Right lobe of liver (tissue), 6 donors: ENCODE data around the gene ATP10D. TPM values are rescaled to one million over a fixed set of nuclear protein-coding genes. Genes with fewer than 3 reads are reported as not detected.

Experiments
- ATAC-seq, 4 donors: fragments of 200-7000 bp; cut with Tn5 transposase; one replicate each; pipeline ENCODE4 v1.9.1; 2020; ENCODE audit warnings: mild to moderate bottlenecking in 4 of 4, moderate library complexity in 4 of 4
- DNase-seq, 3 donors: peaks; one replicate each; pipeline ENCODE4 v3.0.0-alpha.2; 2020
- H3K27ac ChIP-seq, 3 donors: fragments of 200-600 bp; one replicate each; pipeline ENCODE4 v1.8.0; 2022
- H3K27me3 ChIP-seq, 2 donors: fragments of 200-600 bp; one replicate each; pipeline ENCODE4 v1.8.0; 2022
- H3K36me3 ChIP-seq, 4 donors: fragments of 200-600 bp; sonication (generic) in 1 of 4; one replicate each; pipeline versions ENCODE4 v1.5.1 to v1.8.0; 2017 to 2022; ENCODE audit warnings: control low read depth in 1 of 4
- H3K4me1 ChIP-seq, 4 donors: fragments of 200-600 bp; sonication (generic) in 1 of 4; one replicate each; pipeline versions ENCODE4 v1.5.1 to v1.8.0; 2017 to 2022; ENCODE audit warnings: control low read depth in 1 of 4
- H3K4me3 ChIP-seq, 3 donors: fragments of 200-600 bp; one replicate each; pipeline ENCODE4 v1.8.0; 2022
- H3K9me3 ChIP-seq, 4 donors: fragments of 200-600 bp; sonication (generic) in 1 of 4; one replicate each; pipeline versions ENCODE4 v1.5.1 to v1.8.0; 2017 to 2022; ENCODE audit warnings: control low read depth in 1 of 4
- POLR2A ChIP-seq: fragments of 450-650 bp; IDR thresholded peaks from one replicate; pipeline ENCODE4 v1.6.1; 2017; ENCODE audit warnings: antibody characterized with exemption, mild to moderate bottlenecking
- WGBS: methylation state at CpG from one replicate; pipeline ENCODE4 v1.1.6; 2018; ENCODE audit warnings: low coverage, low lambda C conversion rate; ENCODE audit not compliant: insufficient coverage; ENCODE audit errors: missing lambda C conversion rate; 5-methylcytosine and 5-hydroxymethylcytosine counted together
- intact Hi-C, 2 donors: fragments of 100-400 bp; cut with DNase I; formaldehyde crosslinking; loops; one replicate each; pipeline versions ENCODE4 v1.11.2 to v1.14.1; 2022
- total RNA-seq, 6 experiments: library from RNA; depleted of rRNA in 2 of 6; stranded (reverse); fragments of >200 nt in 2 of 6; fragmentation: NEBNext Ultra II Directional in 3 of 6; extraction: Animal tissue kit (Norgen Biotek cat#: 25700) in 3 of 6; gene quantifications; one replicate each; pipeline versions ENCODE4 v1.1.0 to v1.2.4, GENCODE V29; 2016 to 2023
- TF ChIP-seq, protein P1 (sequence below), 4 donors: fragments of 200-600 bp in 3 of 4; fragments of 450-650 bp in 1 of 4; IDR thresholded peaks; one replicate each; pipeline versions ENCODE4 v1.5.1 to v1.8.0; 2016 to 2022; ENCODE audit warnings: antibody characterized with exemption in 4 of 4, mild to moderate bottlenecking in 2 of 4
- donor health status: DM: no; HTN: yes; CAD: no.
- donor health status: DM: no; HTN: no; CAD: no.
- donor health status: DM: no; HTN: no; CAD: no.
- donor health status: DM: no; HTN: yes; CAD: no.
- donor health status: DM: no; HTN: yes; CAD: no.

Gene ATP10D
- total RNA-seq, 6 experiments from 2014 or later, result 5.1 to 14.0 (median 8.5) TPM

DNA sequence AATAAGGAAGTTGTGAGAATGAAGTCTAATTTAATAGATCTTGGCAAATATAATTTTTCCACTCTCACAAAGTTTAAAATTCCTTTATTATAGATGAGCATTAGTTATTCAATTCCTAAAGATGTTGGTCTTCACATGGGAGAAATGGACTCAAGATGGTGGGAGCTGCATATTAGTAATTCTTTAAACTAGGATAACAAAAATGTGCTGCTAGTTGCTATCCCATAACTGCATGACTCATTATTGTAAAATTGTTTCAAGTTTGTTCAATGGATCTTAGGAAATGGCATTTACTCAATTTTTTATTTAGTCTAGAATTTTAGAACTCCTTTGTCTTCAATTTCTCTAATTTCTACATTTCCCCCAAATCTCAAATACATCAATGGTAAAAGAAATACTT is 155.8 kb downstream of the ATP10D start:
- Histone ChIP-seq H3K36me3 (no peaks in the 10 kb centered on the region), H3K4me3 (no peak overlapping the region), H3K27me3 (no peaks in the 10 kb centered on the region), H3K4me1 (no peaks in the 10 kb centered on the region), H3K27ac (no peak overlapping the region), H3K9me3 (no peaks in the 10 kb centered on the region)
- no peak for TF ChIP-seq POLR2A
- DNase-seq (no peak), ATAC-seq (no peak)
- intact Hi-C loops, result no loop called here

DNA sequence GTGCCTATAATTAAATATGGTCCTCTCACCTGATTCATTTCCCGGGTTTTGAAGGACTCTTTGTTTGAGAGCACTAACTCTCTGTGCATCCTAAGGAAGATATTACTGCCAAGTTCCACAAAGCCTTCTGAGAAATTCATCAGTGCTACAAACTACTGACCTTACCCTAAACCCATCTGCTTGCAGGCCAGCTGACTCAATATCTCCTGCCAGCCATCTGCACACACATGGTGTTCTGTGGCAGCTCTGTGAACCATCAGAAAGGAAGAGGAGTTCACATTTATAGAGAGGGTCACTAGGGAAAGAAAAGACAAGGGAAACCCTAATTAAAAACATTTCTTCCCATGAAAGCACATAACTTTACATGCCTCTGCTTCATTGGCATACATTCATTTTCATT is 156.7 kb downstream of the ATP10D start:
- DNase-seq, result no peak
- no peak for TF ChIP-seq POLR2A
- TF ChIP-seq, protein P1, sequence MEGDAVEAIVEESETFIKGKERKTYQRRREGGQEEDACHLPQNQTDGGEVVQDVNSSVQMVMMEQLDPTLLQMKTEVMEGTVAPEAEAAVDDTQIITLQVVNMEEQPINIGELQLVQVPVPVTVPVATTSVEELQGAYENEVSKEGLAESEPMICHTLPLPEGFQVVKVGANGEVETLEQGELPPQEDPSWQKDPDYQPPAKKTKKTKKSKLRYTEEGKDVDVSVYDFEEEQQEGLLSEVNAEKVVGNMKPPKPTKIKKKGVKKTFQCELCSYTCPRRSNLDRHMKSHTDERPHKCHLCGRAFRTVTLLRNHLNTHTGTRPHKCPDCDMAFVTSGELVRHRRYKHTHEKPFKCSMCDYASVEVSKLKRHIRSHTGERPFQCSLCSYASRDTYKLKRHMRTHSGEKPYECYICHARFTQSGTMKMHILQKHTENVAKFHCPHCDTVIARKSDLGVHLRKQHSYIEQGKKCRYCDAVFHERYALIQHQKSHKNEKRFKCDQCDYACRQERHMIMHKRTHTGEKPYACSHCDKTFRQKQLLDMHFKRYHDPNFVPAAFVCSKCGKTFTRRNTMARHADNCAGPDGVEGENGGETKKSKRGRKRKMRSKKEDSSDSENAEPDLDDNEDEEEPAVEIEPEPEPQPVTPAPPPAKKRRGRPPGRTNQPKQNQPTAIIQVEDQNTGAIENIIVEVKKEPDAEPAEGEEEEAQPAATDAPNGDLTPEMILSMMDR (IDR thresholded peaks at IDR 0.05), result no peak
- no peaks in the 10 kb centered on the region for H3K9me3 ChIP-seq
- H3K36me3 ChIP-seq, result no peaks in the 10 kb centered on the region
- no peaks in the 10 kb centered on the region for H3K4me1 ChIP-seq
- ATAC-seq, result no peak
- intact Hi-C loops, result no loop called here
- WGBS, result 88% methylated on average over 1 of the region's 1 CpG
- no peak overlapping the region for H3K27ac ChIP-seq
- H3K4me3 ChIP-seq, result no peak overlapping the region
- no peaks in the 10 kb centered on the region for H3K27me3 ChIP-seq

DNA sequence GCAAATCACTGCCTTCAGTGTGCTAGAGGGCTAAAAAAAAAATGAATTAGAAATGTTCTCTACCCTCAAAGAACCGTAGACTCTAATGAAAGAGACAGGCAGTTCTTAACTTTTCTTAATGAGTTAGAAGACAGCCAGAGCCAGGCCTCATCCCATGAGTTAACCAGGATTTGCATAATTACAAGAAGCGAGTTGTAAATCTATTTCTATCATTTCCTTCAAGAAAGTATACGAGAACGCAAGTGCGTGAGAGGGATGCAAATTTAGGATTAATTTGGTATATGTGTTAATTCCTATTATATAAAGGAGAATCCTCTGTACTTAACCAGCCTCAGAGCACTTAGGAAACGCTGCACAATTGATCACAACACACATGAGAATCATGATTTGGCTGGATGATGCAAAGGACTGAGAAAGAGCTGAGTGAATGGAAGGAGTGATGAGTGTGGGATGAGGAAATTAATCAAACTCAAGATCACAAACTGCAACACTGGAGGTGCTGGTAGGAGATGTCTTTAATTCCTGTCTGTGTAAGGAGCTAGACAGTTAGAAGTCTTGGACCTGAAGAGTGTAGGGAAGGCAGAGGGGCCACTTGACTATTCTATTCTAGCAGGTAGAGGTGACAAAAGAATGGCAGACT is 157.2 kb downstream of the ATP10D start:
- DNase-seq, result no peak
- Histone ChIP-seq H3K27me3 (no peaks in the 10 kb centered on the region), H3K27ac (no peak overlapping the region), H3K4me1 (no peaks in the 10 kb centered on the region), H3K36me3 (no peaks in the 10 kb centered on the region), H3K4me3 (no peak overlapping the region), H3K9me3 (no peaks in the 10 kb centered on the region)
- WGBS, result 80% methylated on average over 6 of the region's 6 CpGs
- TF ChIP-seq, protein P1 (IDR thresholded peaks at IDR 0.05), result no peak
- TF ChIP-seq POLR2A, result no peak
- intact Hi-C loops, result no loop called here
- no peak for ATAC-seq

Other genes with a start within 250 kb of the ATP10D start
- gene COMMD8, start 21.6 kb upstream of the ATP10D start, total RNA-seq, result 1 to 10 TPM; 4.5 to 9.2 (median 7.0) TPM